GM18951 (cell line): Measurements from ENCODE around the gene MYBPC2.

ENCODE experiments used
- POLR2A ChIP-seq: IDR thresholded peaks from 4 replicates; pipeline ENCODE4 v1.6.1; 2011; ENCODE audit warnings: mild to moderate bottlenecking; ENCODE audit not compliant: insufficient read length, insufficient read depth; ENCODE audit errors: extremely low read depth
- in situ Hi-C: fragments of 300-500 bp; cut with MboI; formaldehyde crosslinking; loops from one replicate; pipeline ENCODE4 v1.12.0; 2022; ENCODE audit warnings: low sequenced_read_pairs, mixed read lengths, inconsistent platforms; ENCODE audit not compliant: unreplicated experiment

Gene MYBPC2

DNA sequence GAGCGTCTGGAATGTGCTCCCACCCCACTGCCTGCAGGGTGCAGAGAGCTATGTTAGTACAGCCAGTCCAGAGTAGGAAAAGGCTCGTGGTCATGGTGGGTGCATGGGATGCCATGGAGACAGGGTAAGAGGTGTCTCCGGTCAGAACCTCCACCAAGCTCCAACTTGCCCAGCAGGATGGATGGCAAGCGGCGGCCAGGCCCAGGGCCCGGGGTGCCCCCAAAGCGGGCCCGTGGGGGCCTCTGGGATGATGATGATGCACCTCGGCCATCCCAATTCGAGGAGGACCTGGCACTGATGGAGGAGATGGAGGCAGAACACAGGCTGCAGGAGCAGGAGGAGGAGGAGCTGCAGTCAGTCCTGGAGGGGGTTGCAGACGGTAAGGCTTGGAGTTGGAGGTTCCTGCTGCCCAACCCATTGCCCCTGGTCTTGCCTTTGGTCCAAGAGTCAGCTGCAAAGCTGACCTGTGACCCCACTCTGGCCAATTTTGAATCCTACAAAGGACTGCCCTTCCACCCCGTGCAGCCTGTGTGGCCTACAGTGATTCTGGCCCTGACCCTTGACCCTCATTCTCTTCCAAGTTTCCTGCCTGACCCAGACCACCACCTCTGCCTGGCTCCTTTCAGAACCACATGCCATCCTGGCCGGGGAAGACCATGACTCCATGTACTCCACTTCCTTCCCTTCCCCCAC is 33.9 kb upstream of the MYBPC2 start:
- TF ChIP-seq POLR2A: no peak
- in situ Hi-C loops: no loop called here

DNA sequence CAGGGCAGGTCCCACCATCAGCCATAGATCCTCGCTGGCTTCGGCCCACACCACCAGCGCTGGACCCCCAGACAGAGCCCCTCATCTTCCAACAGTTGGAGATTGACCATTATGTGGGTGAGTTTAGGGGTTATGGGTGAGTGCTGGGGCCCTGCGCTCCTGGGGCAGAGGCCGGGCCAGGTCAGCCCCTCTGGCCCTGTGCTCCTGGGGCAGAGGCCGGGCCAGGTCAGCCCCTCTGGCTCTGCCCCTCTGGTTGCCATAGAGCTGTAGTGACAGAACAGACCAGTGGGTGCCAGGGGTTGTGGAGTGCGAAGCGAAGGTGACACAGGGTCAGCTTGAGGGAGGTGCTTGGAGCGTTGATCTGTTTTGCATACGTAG is 33.3 kb upstream of the MYBPC2 start:
- in situ Hi-C loops: no loop called here
- no peak for TF ChIP-seq POLR2A

DNA sequence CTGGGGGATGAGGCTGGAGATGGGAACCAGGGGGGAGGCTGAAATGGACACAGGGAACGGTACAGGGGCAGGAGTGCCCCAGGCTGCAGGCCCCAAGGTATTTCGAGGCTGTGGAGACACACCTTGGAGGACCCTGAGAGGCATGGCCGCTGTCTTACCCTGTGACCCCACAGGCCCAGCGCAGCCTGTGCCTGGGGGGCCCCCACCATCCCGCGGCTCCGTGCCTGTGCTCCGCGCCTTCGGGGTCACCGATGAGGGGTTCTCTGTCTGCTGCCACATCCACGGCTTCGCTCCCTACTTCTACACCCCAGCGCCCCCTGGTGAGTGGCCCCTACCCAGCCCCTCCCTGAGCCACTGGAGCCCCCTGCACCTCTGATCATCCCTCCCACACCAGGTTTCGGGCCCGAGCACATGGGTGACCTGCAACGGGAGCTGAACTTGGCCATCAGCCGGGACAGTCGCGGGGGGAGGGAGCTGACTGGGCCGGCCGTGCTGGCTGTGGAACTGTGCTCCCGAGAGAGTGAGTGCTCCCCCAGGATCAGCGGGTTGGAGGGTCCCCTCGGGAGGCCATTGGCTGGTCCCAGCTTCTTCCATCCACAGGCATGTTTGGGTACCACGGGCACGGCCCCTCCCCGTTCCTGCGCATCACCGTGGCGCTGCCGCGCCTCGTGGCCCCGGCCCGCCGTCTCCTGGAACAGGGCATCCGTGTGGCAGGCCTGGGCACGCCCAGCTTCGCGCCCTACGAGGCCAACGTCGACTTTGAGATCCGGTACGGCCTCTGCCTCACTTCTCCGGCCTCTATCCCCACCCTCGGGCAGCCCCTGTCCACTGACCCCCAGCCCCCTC is 30.9 kb upstream of the MYBPC2 start:
- TF ChIP-seq POLR2A: no peak
- in situ Hi-C loops: no loop called here

DNA sequence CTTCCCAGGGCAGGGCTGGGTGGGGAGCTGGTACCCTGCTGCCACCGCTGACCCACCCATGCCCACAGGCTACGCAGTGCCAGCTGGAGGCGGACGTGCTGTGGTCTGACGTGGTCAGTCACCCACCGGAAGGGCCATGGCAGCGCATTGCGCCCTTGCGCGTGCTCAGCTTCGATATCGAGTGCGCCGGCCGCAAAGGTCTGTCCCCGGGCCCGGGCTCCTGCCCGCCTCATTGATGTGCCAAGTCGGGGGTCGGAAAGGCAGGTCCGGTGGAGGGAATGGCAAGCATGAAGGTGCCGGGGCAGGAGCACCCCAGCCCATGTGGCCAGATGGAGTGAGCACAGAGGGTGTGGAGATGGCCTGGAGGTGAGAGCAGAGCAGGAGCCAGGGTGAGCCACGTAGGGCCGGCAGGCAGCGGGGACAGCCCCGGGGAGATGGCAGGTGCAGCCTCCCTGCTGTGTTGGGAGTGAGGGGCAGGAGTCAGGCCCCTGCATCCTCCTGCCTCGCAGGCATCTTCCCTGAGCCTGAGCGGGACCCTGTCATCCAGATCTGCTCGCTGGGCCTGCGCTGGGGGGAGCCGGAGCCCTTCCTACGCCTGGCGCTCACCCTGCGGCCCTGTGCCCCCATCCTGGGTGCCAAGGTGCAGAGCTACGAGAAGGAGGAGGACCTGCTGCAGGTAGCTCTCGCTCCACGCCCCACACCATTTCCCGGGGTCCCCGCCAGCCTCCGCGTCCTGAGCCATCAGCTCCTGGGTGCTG is 30.0 kb upstream of the MYBPC2 start:
- no peak for TF ChIP-seq POLR2A
- in situ Hi-C loops: no loop called here

DNA sequence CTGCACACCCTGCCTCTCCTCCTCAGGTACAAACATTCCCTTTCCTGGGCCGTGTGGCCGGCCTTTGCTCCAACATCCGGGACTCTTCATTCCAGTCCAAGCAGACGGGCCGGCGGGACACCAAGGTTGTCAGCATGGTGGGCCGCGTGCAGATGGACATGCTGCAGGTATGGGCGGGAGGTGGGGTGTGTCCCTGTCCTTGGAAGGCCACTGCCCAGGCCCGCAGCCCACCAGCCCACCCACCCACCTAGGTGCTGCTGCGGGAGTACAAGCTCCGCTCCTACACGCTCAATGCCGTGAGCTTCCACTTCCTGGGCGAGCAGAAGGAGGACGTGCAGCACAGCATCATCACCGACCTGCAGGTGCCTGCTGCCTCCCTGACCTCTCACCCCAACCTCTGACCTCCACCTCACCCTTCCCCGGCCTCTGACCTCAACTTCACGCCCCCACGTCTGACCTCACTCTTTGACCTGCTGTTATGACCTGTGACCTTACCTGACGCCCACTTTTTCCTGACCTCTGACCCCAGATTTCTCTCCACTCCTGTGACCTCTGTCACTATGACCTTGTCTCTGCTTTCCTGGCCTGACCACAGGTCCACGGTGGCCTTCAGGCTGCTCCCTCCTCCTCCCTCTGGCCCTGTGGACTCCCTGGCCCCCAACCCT is 26.4 kb upstream of the MYBPC2 start:
- TF ChIP-seq POLR2A: no peak
- in situ Hi-C loops: no loop called here

DNA sequence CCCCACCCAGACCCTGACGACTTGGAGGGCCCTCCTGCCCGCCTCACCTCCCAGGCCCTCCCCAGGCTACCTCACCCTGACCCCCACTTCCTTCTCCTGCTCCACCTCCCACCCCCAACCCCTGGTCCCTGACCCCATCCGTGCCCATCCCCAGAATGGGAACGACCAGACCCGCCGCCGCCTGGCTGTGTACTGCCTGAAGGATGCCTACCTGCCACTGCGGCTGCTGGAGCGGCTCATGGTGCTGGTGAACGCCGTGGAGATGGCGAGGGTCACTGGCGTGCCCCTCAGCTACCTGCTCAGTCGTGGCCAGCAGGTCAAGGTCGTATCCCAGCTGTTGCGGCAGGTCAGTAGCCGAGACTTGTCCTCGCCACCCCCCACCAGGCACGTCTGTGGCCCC is 25.9 kb upstream of the MYBPC2 start:
- in situ Hi-C loops: no loop called here
- no peak for TF ChIP-seq POLR2A

DNA sequence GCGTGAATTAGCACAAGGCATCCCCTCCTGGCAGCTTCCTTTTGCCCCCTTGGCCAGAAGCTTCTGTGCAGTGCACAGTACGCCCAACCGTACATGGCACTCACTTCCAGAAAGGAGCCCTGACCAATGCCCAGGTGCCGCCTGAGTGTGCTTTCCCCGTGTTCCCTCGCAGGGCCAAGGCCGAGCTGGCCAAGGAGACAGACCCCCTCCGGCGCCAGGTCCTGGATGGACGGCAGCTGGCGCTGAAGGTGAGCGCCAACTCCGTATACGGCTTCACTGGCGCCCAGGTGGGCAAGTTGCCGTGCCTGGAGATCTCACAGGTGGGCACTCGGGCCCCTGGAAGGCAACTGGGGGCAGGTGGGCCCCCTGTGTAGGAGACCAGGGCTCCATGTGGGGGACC is 23.3 kb upstream of the MYBPC2 start:
- no peak for TF ChIP-seq POLR2A
- in situ Hi-C loops: no loop called here

DNA sequence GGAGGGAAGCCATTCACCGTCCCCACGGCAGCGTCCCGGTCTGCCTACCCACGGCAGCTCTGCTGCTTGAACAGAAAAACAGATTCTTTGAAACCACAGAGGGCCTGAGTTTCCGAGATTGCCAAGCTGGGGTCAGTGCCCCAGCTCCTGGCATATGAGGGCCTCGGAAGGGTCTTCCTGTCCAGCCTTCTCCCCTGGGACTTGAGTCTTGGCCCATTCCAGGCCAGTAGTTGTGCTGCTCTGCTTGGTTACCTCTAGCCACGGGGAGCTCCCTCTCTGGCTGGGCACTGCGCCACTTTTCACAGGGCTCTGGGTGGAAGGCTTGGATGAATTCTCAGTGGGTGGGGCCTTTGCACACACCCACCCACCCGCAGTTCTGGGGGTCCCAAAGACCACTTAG is 22.6 kb upstream of the MYBPC2 start:
- TF ChIP-seq POLR2A: no peak
- in situ Hi-C loops: no loop called here

DNA sequence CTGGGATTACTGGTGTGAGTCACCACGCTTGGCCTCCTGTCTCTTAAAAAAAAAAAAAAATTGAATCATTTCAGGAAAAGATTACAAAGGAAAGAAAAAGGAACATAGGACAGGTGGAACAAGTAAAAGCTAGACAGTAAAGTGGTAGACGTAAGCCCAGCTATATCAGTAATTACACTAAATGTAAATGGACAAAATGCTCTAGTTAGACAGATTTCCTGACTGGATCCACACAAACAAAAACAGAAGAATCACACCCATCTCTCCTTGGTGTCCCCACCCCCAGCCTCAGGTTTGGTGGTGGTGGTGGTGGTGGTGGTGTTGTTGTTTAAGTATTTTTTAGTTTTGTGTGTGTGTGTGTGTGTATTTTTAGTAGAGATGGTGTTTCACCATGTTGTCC is 20.3 kb upstream of the MYBPC2 start:
- in situ Hi-C loops: no loop called here
- no peak for TF ChIP-seq POLR2A

DNA sequence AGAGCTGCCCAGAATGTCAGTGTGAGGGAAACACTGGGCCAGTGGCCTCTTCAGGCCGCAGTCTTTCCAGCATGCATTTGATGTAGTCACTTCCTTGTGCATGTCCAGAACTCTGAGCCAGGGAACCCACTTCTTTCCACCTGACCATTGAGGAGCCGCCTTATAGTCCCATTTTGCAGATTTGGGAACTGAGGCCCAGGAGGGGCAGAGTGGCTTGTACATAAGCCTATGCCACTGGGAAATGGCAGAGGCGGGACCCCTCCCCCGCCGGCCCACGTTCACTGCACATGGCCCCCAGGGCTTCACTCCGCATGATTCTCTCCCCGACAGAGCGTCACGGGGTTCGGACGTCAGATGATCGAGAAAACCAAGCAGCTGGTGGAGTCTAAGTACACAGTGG is 19.6 kb upstream of the MYBPC2 start:
- in situ Hi-C loops: no loop called here

DNA sequence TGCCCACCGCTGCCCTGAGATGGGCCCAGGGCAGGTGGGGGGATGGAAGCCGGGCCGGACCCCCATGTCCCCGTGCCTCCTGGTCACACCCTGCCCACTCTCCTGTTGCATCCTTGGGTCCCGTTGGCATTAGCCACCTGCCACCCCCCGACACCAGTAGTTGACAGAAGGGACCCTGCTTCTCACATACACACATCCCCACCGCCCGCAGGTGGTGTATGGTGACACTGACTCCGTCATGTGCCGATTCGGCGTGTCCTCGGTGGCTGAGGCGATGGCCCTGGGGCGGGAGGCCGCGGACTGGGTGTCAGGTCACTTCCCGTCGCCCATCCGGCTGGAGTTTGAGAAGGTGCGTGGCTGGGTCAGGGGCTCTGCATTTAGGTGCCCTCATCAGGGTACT is 19.2 kb upstream of the MYBPC2 start:
- in situ Hi-C loops: no loop called here

More for the DNA sequence above, 19.6 kb upstream of the MYBPC2 start:
- no peak for TF ChIP-seq POLR2A

DNA sequence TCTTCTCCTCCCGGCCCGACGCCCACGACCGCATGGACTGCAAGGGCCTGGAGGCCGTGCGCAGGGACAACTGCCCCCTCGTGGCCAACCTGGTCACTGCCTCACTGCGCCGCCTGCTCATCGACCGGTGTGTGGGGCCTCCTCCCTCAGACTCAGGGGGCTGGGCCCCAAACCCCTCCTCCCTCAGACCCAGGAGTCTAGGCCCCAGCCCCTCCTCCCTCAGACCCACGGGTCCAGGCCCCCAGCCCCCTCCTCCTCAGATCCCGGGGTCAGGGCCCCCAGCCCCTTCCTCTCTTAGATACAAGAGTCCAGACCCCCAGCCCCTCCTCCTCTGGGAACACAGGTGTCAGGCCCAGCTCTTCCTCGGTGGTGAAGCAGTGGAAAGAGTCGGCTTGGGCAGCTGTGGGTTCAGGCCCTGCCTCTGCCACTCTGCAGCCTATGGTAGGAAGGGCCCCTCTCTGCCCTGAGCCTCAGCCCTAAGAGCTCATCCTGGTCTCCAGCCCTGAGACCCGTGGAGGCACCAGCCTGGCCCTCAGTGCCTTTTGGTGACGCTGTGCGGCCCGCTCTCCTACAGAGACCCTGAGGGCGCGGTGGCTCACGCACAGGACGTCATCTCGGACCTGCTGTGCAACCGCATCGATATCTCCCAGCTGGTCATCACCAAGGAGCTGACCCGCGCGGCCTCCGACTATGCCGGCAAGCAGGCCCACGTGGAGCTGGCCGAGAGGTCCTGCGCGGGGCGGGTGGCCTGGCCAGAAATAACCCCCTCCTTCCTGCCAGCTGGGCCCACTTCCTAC is 17.6 kb upstream of the MYBPC2 start:
- in situ Hi-C loops: no loop called here
- no peak for TF ChIP-seq POLR2A

More for the DNA sequence above, 19.2 kb upstream of the MYBPC2 start:
- no peak for TF ChIP-seq POLR2A
